Smooth muscle cell of bladder (primary cell): Measurements from ENCODE around the gene ZKSCAN3. TPM values are rescaled to one million over a fixed set of nuclear protein-coding genes. Genes with fewer than 3 reads are reported as not detected.

Experiments
- total RNA-seq: library from RNA; depleted of rRNA; stranded (reverse); fragments of >200 nt; gene quantifications from 2 replicates; pipeline ENCODE4 v1.2.3, GENCODE V29; 2014

ZKSCAN3 gene
- total RNA-seq, result 3.7 and 5.0 TPM in 2 replicates

DNA sequence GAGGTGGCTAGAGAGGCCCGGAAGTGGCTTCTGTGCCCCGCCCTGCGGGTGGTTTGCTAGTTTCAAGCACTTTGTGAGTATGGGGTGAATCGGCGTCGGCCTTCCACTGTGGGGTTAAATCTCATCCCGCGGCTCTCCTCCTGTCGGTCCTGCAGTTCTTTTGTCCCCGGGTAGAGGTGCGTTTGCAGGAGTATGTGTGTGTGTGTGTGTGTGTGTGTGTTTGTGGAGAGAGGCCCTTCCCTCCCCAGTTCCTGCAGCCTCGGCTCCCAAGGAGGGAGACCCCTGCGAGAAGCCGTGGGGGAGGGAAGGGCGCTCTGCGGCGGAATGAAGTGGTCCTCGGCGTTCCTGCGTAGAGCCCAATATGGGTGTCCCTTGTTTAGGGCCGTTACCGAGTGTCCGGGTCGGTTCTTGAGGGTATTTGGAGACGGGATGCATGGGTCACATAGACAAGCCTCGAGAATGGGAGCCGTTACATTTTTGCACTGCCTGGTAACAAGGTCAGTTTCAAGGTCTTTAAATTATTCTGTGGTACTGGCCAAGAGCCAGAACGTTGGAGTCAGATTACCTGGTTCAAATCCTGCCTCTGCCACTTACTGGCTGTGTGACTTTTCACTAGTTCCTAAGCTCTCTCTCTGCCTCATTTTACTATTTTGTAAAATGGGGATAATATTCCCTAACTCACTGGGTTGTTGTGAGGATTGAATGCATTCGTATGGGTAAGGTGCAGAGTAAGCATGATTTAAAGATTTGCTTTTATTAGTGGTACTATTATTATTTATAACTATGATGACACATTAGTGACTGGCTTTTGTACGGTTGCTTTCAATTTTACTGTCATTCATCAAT, at the start of gene ZKSCAN3:
ZKSCAN3 (plus strand) TSS at position 56 of the 846 bp plus-strand sequence. CDS start 9,640 bp downstream, outside the sequence.

GRCh38 chr6:28335564-28336283, 14.0 kb upstream of the ZKSCAN3 start, which contains the start of gene ZSCAN31:
TSS of gene ZSCAN31 (minus strand) at chr6:28336148. CDS start at chr6:28329683, 6,465 bp downstream.

DNA sequence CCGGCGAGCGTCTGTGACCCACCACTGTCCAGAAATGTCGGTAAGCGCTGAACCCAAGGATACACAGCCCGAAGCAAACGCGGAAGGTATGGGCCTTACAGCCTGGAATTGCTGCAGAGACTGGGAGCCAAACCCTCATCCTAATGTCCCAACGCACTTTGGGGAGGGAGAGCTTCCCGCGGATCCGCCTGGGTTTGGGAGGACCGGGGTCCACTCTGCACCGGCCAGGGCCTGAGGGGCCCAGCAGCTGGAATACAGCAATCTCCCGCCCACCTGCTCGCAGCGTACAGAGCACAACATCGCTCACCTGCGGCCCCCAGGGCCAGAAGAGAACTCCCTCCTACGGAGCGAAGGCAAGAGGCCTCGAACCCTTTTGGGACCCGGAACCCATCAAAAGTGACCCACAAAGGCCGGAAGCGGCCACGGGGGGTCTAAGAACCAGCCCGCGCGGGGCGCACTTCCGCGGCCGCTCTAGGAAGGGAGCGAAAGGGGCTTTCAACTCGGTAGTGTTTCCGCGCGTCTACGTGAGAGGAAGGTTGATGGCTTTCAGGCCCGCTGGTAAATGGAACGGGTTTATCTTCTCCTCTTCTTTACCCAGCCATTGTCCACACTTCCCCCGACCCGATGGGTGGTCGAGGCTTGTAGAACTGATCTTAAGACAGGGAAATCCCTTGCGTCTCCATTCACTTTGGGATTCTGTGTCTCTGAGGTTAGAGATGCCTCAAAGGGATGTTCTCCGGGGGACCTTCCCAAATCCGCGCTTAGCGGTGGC, 49.8 kb downstream of the ZKSCAN3 start, which contains the start of gene ZSCAN12:
ZSCAN12 (minus strand) TSS at position 398 of the 772 bp plus-strand sequence. CDS start 1,342 bp downstream, outside the sequence.

Other genes starting within 250 kb of the ZKSCAN3 start
- 1.8 and 2.8 TPM in 2 replicates for gene ZSCAN16, start 225.3 kb upstream of the ZKSCAN3 start, total RNA-seq
- gene ZKSCAN8, start 208.1 kb upstream of the ZKSCAN3 start, total RNA-seq, result 11.9 and 14.5 TPM in 2 replicates
- 7.3 and 8.8 TPM in 2 replicates for gene ZSCAN9, start 124.7 kb upstream of the ZKSCAN3 start, total RNA-seq
- 5.3 and 5.6 TPM in 2 replicates for gene ZKSCAN4, start 97.7 kb upstream of the ZKSCAN3 start, total RNA-seq
- gene NKAPL, start 90.7 kb upstream of the ZKSCAN3 start, total RNA-seq, result 1.8 and 2.0 TPM in 2 replicates
- 9.1 and 12.3 TPM in 2 replicates for gene ZSCAN26, start 82.8 kb upstream of the ZKSCAN3 start, total RNA-seq
- 2.7 and 3.3 TPM in 2 replicates for gene PGBD1, start 68.4 kb upstream of the ZKSCAN3 start, total RNA-seq
- gene ZSCAN31, start 13.8 kb upstream of the ZKSCAN3 start, total RNA-seq, result 7.8 and 16.2 TPM in 2 replicates
- 5.4 and 6.6 TPM in 2 replicates for gene ZSCAN12, start 49.8 kb downstream of the ZKSCAN3 start, total RNA-seq
- gene ZSCAN23, start 93.5 kb downstream of the ZKSCAN3 start, total RNA-seq, result 4.4 and 6.0 TPM in 2 replicates
- gene GPX6, start 165.8 kb downstream of the ZKSCAN3 start, total RNA-seq, result not detected in 2 replicates
- not detected in 2 replicates for gene GPX5, start 175.9 kb downstream of the ZKSCAN3 start, total RNA-seq